ENCODE data around the gene TCP11L2. TPM values are rescaled to one million over a fixed set of nuclear protein-coding genes. Genes with fewer than 3 reads are reported as not detected.

TCP11L2 gene
- polyA plus RNA-seq, 1 donor from 2014 or later: 16.6 TPM

- H3K9me2 ChIP-seq (ENCODE audit: insufficient read depth, low read length): no peaks in the 10 kb centered on the region
- H3K4me2 ChIP-seq (ENCODE audit: low read length): no peak overlapping the region
- H3K27me3 ChIP-seq (ENCODE audit: insufficient read depth, low read depth, low read length): no peaks in the 10 kb centered on the region
- H3K4me3 ChIP-seq (ENCODE audit: low read length): no peak overlapping the region
- no peaks in the 10 kb centered on the region for H3K36me3 ChIP-seq (ENCODE audit: insufficient read depth, low read length)
- no peaks in the 10 kb centered on the region for H3F3A ChIP-seq (ENCODE audit: insufficient read depth, low read length, poor library complexity, severe bottlenecking)
- H3K9me3 ChIP-seq (ENCODE audit: low read length): no peaks in the 10 kb centered on the region
- no peaks in the 10 kb centered on the region for H3K79me2 ChIP-seq (replicated peaks; ENCODE audit: insufficient read depth, low read length)
- H3K27ac ChIP-seq (ENCODE audit: low read length): no peak overlapping the region
- no peaks in the 10 kb centered on the region for H4K20me1 ChIP-seq (ENCODE audit: insufficient read depth)
- TF ChIP-seq POLR2AphosphoS5 (IDR thresholded peaks at IDR 0.05) (no peak), EZH2 (IDR thresholded peaks at IDR 0.05; ENCODE audit: borderline replicate concordance, insufficient read depth, low read length, poor library complexity, severe bottlenecking) (no peak), TAF1 (IDR thresholded peaks at IDR 0.05; ENCODE audit: low read depth) (no peak), SMC3 (conservative IDR thresholded peaks at IDR 0.05; ENCODE audit: poor library complexity) (no peak), REST (IDR thresholded peaks at IDR 0.05; ENCODE audit: borderline replicate concordance) (no peak), MXI1 (conservative IDR thresholded peaks at IDR 0.05; ENCODE audit: poor library complexity, severe bottlenecking) (no peak), RAD21 (conservative IDR thresholded peaks at IDR 0.05) (no peak), EP300 (conservative IDR thresholded peaks at IDR 0.05; ENCODE audit: poor library complexity, severe bottlenecking) (no peak)
- TF ChIP-seq, protein P1, sequence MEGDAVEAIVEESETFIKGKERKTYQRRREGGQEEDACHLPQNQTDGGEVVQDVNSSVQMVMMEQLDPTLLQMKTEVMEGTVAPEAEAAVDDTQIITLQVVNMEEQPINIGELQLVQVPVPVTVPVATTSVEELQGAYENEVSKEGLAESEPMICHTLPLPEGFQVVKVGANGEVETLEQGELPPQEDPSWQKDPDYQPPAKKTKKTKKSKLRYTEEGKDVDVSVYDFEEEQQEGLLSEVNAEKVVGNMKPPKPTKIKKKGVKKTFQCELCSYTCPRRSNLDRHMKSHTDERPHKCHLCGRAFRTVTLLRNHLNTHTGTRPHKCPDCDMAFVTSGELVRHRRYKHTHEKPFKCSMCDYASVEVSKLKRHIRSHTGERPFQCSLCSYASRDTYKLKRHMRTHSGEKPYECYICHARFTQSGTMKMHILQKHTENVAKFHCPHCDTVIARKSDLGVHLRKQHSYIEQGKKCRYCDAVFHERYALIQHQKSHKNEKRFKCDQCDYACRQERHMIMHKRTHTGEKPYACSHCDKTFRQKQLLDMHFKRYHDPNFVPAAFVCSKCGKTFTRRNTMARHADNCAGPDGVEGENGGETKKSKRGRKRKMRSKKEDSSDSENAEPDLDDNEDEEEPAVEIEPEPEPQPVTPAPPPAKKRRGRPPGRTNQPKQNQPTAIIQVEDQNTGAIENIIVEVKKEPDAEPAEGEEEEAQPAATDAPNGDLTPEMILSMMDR (IDR thresholded peaks at IDR 0.05; ENCODE audit: poor library complexity, severe bottlenecking): no peak
- no peak overlapping the region for H2AFZ ChIP-seq (ENCODE audit: low read depth, low read length)
- H3K9ac ChIP-seq (ENCODE audit: low read length): no peak overlapping the region
Observed at GRCh38 chr12:106309671-106310505, 7.4 kb downstream of the TCP11L2 start.

GRCh38 chr12:106310687-106311086 is 8.2 kb downstream of the TCP11L2 start:
- H3K9me3 ChIP-seq (ENCODE audit: low read length): no peaks in the 10 kb centered on the region
- no peak overlapping the region for H3K4me3 ChIP-seq (ENCODE audit: low read length)

More at GRCh38 chr12:106310687-106311086, 8.2 kb downstream of the TCP11L2 start:
- H3K36me3 ChIP-seq (ENCODE audit: insufficient read depth, low read length): no peaks in the 10 kb centered on the region
- H2AFZ ChIP-seq (ENCODE audit: low read depth, low read length): no peak overlapping the region
- H3K27ac ChIP-seq (ENCODE audit: low read length): no peak overlapping the region
- no peak overlapping the region for H3K9ac ChIP-seq (ENCODE audit: low read length)
- no peak overlapping the region for H3K4me2 ChIP-seq (ENCODE audit: low read length)
- no peaks in the 10 kb centered on the region for H4K20me1 ChIP-seq (ENCODE audit: insufficient read depth)
- TF ChIP-seq EP300 (conservative IDR thresholded peaks at IDR 0.05; ENCODE audit: poor library complexity, severe bottlenecking) (no peak), MXI1 (conservative IDR thresholded peaks at IDR 0.05; ENCODE audit: poor library complexity, severe bottlenecking) (no peak), EZH2 (IDR thresholded peaks at IDR 0.05; ENCODE audit: borderline replicate concordance, insufficient read depth, low read length, poor library complexity, severe bottlenecking) (no peak), RAD21 (conservative IDR thresholded peaks at IDR 0.05) (no peak), POLR2AphosphoS5 (IDR thresholded peaks at IDR 0.05) (no peak), SMC3 (conservative IDR thresholded peaks at IDR 0.05; ENCODE audit: poor library complexity) (no peak), REST (IDR thresholded peaks at IDR 0.05; ENCODE audit: borderline replicate concordance) (no peak), TAF1 (IDR thresholded peaks at IDR 0.05; ENCODE audit: low read depth) (no peak)
- TF ChIP-seq, protein P1 (IDR thresholded peaks at IDR 0.05; ENCODE audit: poor library complexity, severe bottlenecking): no peak
- H3F3A ChIP-seq (ENCODE audit: insufficient read depth, low read length, poor library complexity, severe bottlenecking): no peaks in the 10 kb centered on the region
- no peaks in the 10 kb centered on the region for H3K79me2 ChIP-seq (replicated peaks; ENCODE audit: insufficient read depth, low read length)
- no peaks in the 10 kb centered on the region for H3K27me3 ChIP-seq (ENCODE audit: insufficient read depth, low read depth, low read length)
- H3K9me2 ChIP-seq (ENCODE audit: insufficient read depth, low read length): no peaks in the 10 kb centered on the region

Measured in neural cell (in vitro differentiated cells).